MM.1S (cell line): ENCODE measurements around the gene TSR1.

Experiments used
- DNase-seq: peaks from one replicate; pipeline ENCODE4 v3.0.0-alpha.2; 2015
- H2AFZ ChIP-seq: fragments of 300-600 bp; sonication (generic); 2 replicates; pipeline ENCODE4 v1.6.0; 2016; ENCODE audit warnings: antibody characterized with exemption, low read length
- H3F3A ChIP-seq: fragments of 300-600 bp; sonication (generic); 2 replicates; pipeline ENCODE4 v1.6.1; 2016; ENCODE audit warnings: mild to moderate bottlenecking, antibody characterized with exemption, low read length, moderate library complexity, mixed read lengths; ENCODE audit not compliant: insufficient read depth
- H3K27ac ChIP-seq: fragments of 300-600 bp; sonication (generic); 2 replicates; pipeline ENCODE4 v1.5.1; 2016; ENCODE audit warnings: mild to moderate bottlenecking, low read length
- H3K27me3 ChIP-seq: fragments of 300-600 bp; sonication (generic); replicated peaks from 2 replicates; pipeline ENCODE4 v1.6.0; 2016; ENCODE audit warnings: low read length; ENCODE audit not compliant: insufficient read depth
- H3K36me3 ChIP-seq: fragments of 300-600 bp; sonication (generic); replicated peaks from 2 replicates; pipeline ENCODE4 v1.6.1; 2016; ENCODE audit warnings: mild to moderate bottlenecking, low read length, mixed read lengths; ENCODE audit not compliant: insufficient read depth
- H3K4me1 ChIP-seq: fragments of 300-600 bp; sonication (generic); 2 replicates; pipeline ENCODE4 v1.6.1; 2016; ENCODE audit warnings: low read length, mixed read lengths
- H3K4me2 ChIP-seq: fragments of 300-600 bp; sonication (generic); 2 replicates; pipeline ENCODE4 v1.6.0; 2016; ENCODE audit warnings: low read depth, low read length
- H3K4me3 ChIP-seq: fragments of 300-600 bp; sonication (generic); 2 replicates; pipeline ENCODE4 v1.5.1; 2016; ENCODE audit warnings: low read length, mixed read lengths
- H3K79me2 ChIP-seq: fragments of 300-600 bp; sonication (generic); 2 replicates; pipeline ENCODE4 v1.6.1; 2016; ENCODE audit warnings: mixed run types, low read length, mixed read lengths
- H3K9ac ChIP-seq: fragments of 300-600 bp; sonication (generic); 2 replicates; pipeline ENCODE4 v1.6.1; 2016; ENCODE audit warnings: low read length, mixed read lengths
- H3K9me2 ChIP-seq: fragments of 300-600 bp; sonication (generic); replicated peaks from 2 replicates; pipeline ENCODE4 v1.6.1; 2016; ENCODE audit warnings: mild to moderate bottlenecking, low read length, mixed read lengths; ENCODE audit not compliant: insufficient read depth
- H3K9me3 ChIP-seq: fragments of 300-600 bp; sonication (generic); replicated peaks from 2 replicates; pipeline ENCODE4 v1.6.1; 2016; ENCODE audit warnings: mild to moderate bottlenecking, low read length, mixed read lengths; ENCODE audit not compliant: insufficient read depth
- H4K20me1 ChIP-seq: fragments of 300-600 bp; sonication (generic); 2 replicates; pipeline ENCODE4 v1.6.1; 2016; ENCODE audit warnings: mild to moderate bottlenecking, low read length, moderate library complexity, mixed read lengths; ENCODE audit not compliant: insufficient read depth
- CTCF ChIP-seq: fragments of 300-600 bp; sonication (generic); IDR thresholded peaks from 2 replicates; pipeline ENCODE4 v1.5.1; 2016; ENCODE audit warnings: antibody characterized with exemption, low read length, mixed read lengths
- EZH2 ChIP-seq: fragments of 300-600 bp; sonication (generic); optimal IDR thresholded peaks from 2 replicates; pipeline ENCODE3; 2017; ENCODE audit warnings: low read depth, mild to moderate bottlenecking, antibody characterized with exemption, low read length, mixed read lengths
- EZH2phosphoT487 ChIP-seq: fragments of 300-600 bp; sonication (generic); IDR thresholded peaks from 2 replicates; pipeline ENCODE4 v1.6.1; 2018; ENCODE audit warnings: antibody characterized with exemption, low read length

TSR1 gene

GRCh38 chr17:2277429-2278170 lies 58.7 kb downstream of the TSR1 start:
- Histone ChIP-seq H3F3A (no peaks in the 10 kb centered on the region), H3K9ac (no peak overlapping the region), H3K4me3 (no peak overlapping the region), H3K36me3 (peaks cover 9% of the 10 kb centered on the region; the same call in 1 of the 2 replicates), H3K4me2 (no peak overlapping the region), H3K9me2 (no peaks in the 10 kb centered on the region), H3K9me3 (no peaks in the 10 kb centered on the region), H3K27me3 (no peaks in the 10 kb centered on the region), H3K79me2 (no peaks in the 10 kb centered on the region), H4K20me1 (no peaks in the 10 kb centered on the region), H2AFZ (no peak overlapping the region), H3K4me1 (no peaks in the 10 kb centered on the region), H3K27ac (no peak overlapping the region)
- TF ChIP-seq CTCF (no peak), EZH2 (no peak), EZH2phosphoT487 (no peak)
- no peak for DNase-seq

GRCh38 chr17:2275722-2276121 lies 60.5 kb downstream of the TSR1 start:
- H3K36me3 ChIP-seq = no peaks in the 10 kb centered on the region; the same call in 1 of the 2 replicates
- H3K4me2 ChIP-seq = no peak overlapping the region
- DNase-seq = no peak
- no peak overlapping the region for H2AFZ ChIP-seq
- no peaks in the 10 kb centered on the region for H3K4me1 ChIP-seq
- H4K20me1 ChIP-seq = no peaks in the 10 kb centered on the region
- H3K9me3 ChIP-seq = no peaks in the 10 kb centered on the region
- TF ChIP-seq EZH2phosphoT487 = no peak
- TF ChIP-seq CTCF = no peak
- no peak for TF ChIP-seq EZH2
- H3K79me2 ChIP-seq = no peaks in the 10 kb centered on the region
- no peaks in the 10 kb centered on the region for H3F3A ChIP-seq
- H3K4me3 ChIP-seq = no peak overlapping the region
- no peak overlapping the region for H3K27ac ChIP-seq
- no peak overlapping the region for H3K9ac ChIP-seq
- no peaks in the 10 kb centered on the region for H3K9me2 ChIP-seq
- H3K27me3 ChIP-seq = no peaks in the 10 kb centered on the region

- TF ChIP-seq EZH2phosphoT487 (no peak), CTCF (no peak), EZH2 (no peak)
- no peaks in the 10 kb centered on the region for H3K4me1 ChIP-seq
- no peak overlapping the region for H3K27ac ChIP-seq
- no peaks in the 10 kb centered on the region for H3K9me3 ChIP-seq
- H2AFZ ChIP-seq = no peak overlapping the region
- H4K20me1 ChIP-seq = no peaks in the 10 kb centered on the region
- H3K79me2 ChIP-seq = no peaks in the 10 kb centered on the region
- H3K9me2 ChIP-seq = no peaks in the 10 kb centered on the region
- H3K9ac ChIP-seq = no peak overlapping the region
- H3K27me3 ChIP-seq = no peaks in the 10 kb centered on the region
- no peak overlapping the region for H3K4me3 ChIP-seq
- no peak overlapping the region for H3K4me2 ChIP-seq
- no peak for DNase-seq
- no peaks in the 10 kb centered on the region; the same call in 1 of the 2 replicates for H3K36me3 ChIP-seq
- no peaks in the 10 kb centered on the region for H3F3A ChIP-seq
These were observed 61.8 kb downstream of the TSR1 start for GRCh38 chr17:2274414-2274813.
